H1 (cell line): ENCODE results near the gene PCDHGA1. TPM values are rescaled to one million over a fixed set of nuclear protein-coding genes. Genes with fewer than 3 reads are reported as not detected.

ENCODE experiments used
- CBX8 ChIP-seq: fragments of 300-800, 300-1000 bp; sonication (generic); IDR thresholded peaks from 2 replicates; pipeline ENCODE4 v1.7.1; 2016; ENCODE audit warnings: low read depth, low read length, borderline replicate concordance
- CHD7 ChIP-seq: fragments of 300-600 bp; sonication (generic); IDR thresholded peaks from 2 replicates; pipeline ENCODE4 v1.7.1; 2012; ENCODE audit warnings: low read length, moderate library complexity, mild to moderate bottlenecking, inconsistent platforms; ENCODE audit not compliant: insufficient replicate concordance
- polyA plus RNA-seq, 7 experiments: library from polyadenylated mRNA; depleted of rRNA in 3 of 7; stranded (reverse) in 5 of 7; unstranded in 2 of 7; fragments of >200 nt in 5 of 7; fragments of 200-250 nt in 2 of 7; gene quantifications; 1 replicate in 5 of 7; 2 replicates in 1 of 7; 4 replicates in 1 of 7; pipeline versions ENCODE4 v1.2.1 to v1.2.3, GENCODE V29; 2011 to 2013; ENCODE audit warnings: missing spikeins in 2 of 7, mixed read lengths in 2 of 7
- total RNA-seq: library from RNA; stranded (reverse); fragmentation: NEBNext Ultra II Directional; extraction: Animal tissue kit (Norgen Biotek cat#: 25700); gene quantifications from 2 replicates; pipeline ENCODE4 v1.2.1, GENCODE V29; 2021
- TF ChIP-seq, protein P1 (sequence below), 3 experiments: IDR thresholded peaks; 1 replicate in 2 of 3; 2 replicates in 1 of 3; pipeline versions ENCODE4 v1.5.1 to v1.6.1; 2011; ENCODE audit warnings: low read length in 3 of 3, mild to moderate bottlenecking in 3 of 3, inconsistent platforms in 2 of 3, low read depth in 1 of 3, moderate library complexity in 1 of 3; ENCODE audit not compliant: insufficient read depth in 1 of 3; ENCODE audit errors: control extremely low read depth in 1 of 3

PCDHGA1 gene
- total and polyA plus RNA-seq, 2 of the 8 experiments (the other 6 are each of a cell fraction or from before 2014, with no cell fraction given), result 0.57 to 0.89 TPM

DNA sequence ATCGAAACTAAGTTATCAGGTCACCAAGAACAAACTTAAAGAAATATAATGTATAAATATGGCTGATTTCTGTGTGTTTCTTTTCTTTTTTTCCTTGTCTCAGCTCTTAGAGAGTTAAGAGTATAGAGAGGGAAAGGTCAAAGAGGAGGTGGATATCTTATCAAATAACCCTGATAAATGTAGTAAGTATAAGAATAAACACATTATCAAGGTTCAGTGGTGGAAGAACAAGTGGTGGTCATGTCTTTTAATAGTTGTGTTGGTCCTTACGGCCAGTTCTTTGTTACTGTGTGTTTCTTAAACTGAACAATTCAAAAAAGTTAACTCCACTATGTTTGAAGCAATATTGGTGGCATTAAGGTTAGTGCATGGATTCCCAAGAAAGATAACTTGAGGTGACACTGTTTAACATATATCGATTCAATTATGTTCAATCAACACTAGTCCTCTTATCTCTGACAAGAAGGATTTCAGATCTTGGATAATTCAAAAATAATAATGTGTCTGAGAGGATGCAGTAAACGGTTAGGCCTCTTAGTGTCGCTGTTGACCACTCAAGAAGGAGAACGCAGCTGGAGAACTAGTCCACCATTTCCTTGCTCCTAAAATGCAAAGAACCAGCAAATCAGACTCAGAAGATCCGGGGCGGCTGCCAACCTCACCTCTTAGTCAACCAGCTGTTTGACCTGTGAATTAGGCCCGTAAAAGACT lies 13.1 kb downstream of the PCDHGA1 start, which contains the start of gene PCDHGA3 (continued):
- no peak for TF ChIP-seq CHD7
- TF ChIP-seq CBX8, result no peak
- TF ChIP-seq, protein P1, sequence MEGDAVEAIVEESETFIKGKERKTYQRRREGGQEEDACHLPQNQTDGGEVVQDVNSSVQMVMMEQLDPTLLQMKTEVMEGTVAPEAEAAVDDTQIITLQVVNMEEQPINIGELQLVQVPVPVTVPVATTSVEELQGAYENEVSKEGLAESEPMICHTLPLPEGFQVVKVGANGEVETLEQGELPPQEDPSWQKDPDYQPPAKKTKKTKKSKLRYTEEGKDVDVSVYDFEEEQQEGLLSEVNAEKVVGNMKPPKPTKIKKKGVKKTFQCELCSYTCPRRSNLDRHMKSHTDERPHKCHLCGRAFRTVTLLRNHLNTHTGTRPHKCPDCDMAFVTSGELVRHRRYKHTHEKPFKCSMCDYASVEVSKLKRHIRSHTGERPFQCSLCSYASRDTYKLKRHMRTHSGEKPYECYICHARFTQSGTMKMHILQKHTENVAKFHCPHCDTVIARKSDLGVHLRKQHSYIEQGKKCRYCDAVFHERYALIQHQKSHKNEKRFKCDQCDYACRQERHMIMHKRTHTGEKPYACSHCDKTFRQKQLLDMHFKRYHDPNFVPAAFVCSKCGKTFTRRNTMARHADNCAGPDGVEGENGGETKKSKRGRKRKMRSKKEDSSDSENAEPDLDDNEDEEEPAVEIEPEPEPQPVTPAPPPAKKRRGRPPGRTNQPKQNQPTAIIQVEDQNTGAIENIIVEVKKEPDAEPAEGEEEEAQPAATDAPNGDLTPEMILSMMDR (IDR thresholded peaks at IDR 0.05; ENCODE audit: control extremely low read depth in 1 of 3, insufficient read depth in 1 of 3, low read depth in 1 of 3, low read length in 3 of 3), result peak in 2 of 3 experiments; percentile 64 to 68; a peak in 3 of 4 replicates
